Hepatic stellate cell (primary cell): ENCODE data around the gene SAGE1.
"Not testable (repeated sequence)": the region's sequence is repeated elsewhere in the genome, so short reads cannot be mapped to it uniquely, and the experiment has no call there.

Source experiments
- DNase-seq: peaks from one replicate; pipeline ENCODE4 v3.0.0; 2011; ENCODE audit warnings: low spot score

Gene SAGE1

DNA sequence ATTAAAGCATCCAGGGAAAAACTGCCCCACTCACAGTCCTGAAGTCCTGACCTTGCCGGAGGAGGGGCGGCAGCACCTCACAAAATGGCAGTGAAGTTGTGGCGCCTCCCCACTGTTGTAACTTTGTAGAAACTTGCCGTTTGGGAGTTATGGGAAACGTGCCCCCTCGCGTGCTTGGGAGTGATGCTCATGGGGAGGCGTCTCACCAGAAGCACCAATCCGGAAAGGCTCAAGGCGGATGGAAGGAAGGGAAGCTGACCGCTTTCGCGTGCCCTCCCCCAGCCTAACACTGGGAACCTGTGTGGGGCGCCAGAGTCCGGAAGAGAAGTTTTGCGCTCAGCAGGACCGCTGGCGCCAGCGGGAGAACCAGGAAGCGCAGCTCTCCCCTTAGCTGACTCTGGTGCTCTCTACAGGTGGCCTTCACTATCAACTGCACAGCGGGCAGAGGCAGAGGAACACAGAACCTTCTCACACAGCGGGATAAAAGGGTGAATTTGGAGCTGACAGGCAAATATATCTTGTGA lies at the start of gene SAGE1, which contains the start of gene CT45A10:
SAGE1 (plus strand) TSS at position 423 of the 524 bp plus-strand sequence. CDS start 2,527 bp downstream, outside the sequence.
CT45A10 (minus strand) TSS at position 151 of the 524 bp plus-strand sequence. CDS start 8,100 bp downstream, outside the sequence.
- DNase-seq, result no peak

DNA sequence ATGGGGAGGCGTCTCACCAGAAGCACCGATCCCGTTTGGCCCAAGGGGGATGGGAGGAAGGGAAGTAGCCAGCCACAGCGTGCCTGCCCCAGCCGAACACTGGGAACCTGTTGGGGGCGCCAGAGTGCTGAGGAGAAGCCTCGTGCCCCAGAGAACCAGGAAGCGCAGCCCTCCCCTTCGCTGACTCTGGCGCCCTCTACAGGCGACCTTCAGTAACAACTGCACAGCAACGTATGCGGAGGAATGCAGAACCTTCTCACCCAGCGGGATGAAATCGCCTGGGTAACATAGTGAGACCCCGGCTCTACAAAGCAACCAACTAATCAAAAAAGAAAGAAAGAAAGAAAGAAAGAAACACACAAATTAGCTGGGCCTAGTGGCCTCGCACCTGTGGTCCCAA lies 39.1 kb upstream of the SAGE1 start, which contains the start of gene CT45A8:
CT45A8 (minus strand) TSS at position 101 of the 400 bp plus-strand sequence. CDS start 3,755 bp downstream, outside the sequence.
- not testable (repeated sequence) for DNase-seq

GRCh38 chrX:135871712-135872111 lies 21.8 kb upstream of the SAGE1 start, which contains the start of gene CT45A9:
Gene CT45A9, minus strand, starts transcription at chrX:135871812. Its CDS starts 3,751 bp downstream, at chrX:135868061.
- DNase-seq, result not testable (repeated sequence)

- not testable (repeated sequence) for DNase-seq
Observed at GRCh38 chrX:135882741-135883140, 10.8 kb upstream of the SAGE1 start.

- not testable (repeated sequence) for DNase-seq
Observed at GRCh38 chrX:135888230-135888629, 5.3 kb upstream of the SAGE1 start.

- not testable (repeated sequence) for DNase-seq
Observed at GRCh38 chrX:135888976-135889375, 4.5 kb upstream of the SAGE1 start.

DNA sequence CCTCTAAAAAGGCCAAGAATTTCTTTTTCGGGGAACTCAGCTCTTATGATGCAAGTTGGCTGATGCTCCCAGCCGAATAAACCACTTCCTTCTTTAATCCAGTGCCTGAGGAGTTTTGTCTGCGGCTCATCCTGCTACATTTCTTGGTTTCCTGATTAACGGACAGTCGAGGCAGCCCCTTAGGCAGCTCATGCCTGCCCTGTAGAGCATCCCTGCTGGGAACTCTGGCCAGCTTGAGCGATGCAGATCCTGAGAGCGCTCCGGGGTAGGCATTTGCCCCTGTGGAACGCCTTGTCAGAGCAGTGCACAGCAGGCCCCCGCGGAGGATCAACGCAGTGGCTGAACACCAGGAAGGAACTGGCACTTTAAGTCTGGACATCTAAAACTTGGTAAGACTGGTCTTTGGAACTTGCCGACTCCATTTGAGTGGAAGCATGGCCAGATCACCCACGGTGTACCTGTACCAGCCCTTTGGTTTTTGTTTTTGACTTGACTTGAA lies 3.4 kb upstream of the SAGE1 start:
- DNase-seq, result no peak

DNA sequence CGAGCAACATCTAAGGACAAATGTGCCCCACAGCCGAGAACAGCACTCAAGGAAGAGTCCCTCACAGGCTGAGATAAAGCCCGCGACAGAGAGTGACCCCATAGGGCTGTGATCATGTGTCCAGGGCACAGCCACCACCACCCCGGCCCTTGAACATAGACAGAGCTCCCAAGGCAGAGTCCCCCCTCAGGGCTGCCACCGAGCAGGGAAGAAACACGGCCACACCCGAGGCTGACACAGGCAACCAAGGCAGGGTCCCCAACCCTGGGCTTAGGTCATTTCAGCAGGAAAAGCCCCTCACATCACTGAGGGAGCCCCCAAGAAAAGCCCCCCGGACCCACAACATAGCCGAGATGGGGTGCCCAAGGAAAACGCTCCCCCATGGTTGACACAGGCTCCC lies 735 bp upstream of the SAGE1 start:
- no peak for DNase-seq

DNA sequence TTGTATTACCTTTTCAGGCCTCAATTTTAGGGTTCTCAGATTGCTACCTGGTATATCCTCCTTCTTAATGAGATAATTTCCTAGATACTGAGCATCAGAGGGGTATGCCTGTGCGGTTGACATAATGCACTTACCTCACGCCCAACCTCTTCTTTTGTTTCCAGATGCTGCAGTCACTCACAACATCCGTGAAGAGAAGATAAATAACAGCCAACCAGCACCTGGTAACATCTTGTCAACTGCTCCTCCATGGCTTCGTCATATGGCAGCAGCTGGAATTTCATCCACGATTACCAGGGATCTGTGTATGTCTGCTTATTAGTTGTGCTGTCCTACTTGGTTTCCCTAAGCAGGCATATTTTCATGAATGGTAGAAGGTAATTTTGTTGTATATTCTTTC lies 16.7 kb downstream of the SAGE1 start:
- DNase-seq, result no peak

- no peak for DNase-seq
Observed at GRCh38 chrX:135914404-135914803, 20.9 kb downstream of the SAGE1 start.

DNA sequence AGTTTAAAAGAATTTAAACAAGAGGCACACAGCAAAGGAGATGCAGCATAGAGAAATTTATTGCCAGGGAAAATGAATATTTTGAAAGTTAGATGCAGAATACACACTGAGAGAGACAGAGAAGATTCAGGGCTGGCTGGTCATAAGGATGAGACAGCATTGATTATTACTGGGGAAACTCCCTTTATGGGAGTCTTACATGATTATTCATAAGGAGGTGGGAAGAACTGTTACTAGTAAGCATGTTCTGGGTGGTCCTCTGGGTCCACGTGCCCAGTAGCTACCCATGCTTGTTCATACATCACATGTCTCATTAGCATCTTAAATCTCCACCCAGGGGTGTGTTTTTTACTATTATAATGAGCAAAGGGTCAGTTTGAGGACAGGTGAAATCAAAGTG lies 27.0 kb downstream of the SAGE1 start:
- not testable (repeated sequence) for DNase-seq

DNA sequence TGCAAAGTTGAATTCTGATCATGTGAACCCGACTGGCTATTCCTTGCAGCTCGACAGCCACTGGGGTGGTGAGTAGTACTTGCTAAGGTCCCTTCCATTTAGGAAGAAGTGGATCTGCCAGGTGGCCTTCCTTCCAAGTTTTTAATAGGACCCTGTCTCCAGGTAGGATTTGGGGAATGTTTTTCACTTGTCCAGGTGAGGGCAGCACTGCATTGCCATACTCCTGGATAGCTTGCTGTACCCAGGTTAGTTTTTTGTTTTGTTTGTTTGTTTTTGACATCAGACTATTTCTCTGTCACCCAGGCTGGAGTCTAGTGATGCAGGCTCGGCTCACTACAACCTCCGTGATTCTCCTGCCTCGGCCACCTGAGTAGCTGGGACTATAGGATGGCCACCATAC lies 29.8 kb downstream of the SAGE1 start:
- no peak for DNase-seq

GRCh38 chrX:135927897-135928296 lies 34.4 kb downstream of the SAGE1 start:
- no peak for DNase-seq

GRCh38 chrX:135931644-135932487 lies 38.4 kb downstream of the SAGE1 start:
- no peak for DNase-seq

GRCh38 chrX:135944486-135944885 lies 51.0 kb downstream of the SAGE1 start:
- DNase-seq, result no peak

- no peak for DNase-seq
Observed at GRCh38 chrX:135951291-135951690, 57.8 kb downstream of the SAGE1 start.
